Transverse colon (tissue), 4 donors: ENCODE results near the gene ARHGEF16. TPM values are rescaled to one million over a fixed set of nuclear protein-coding genes. Genes with fewer than 3 reads are reported as not detected.

ENCODE experiments used
- DNase-seq: peaks from one replicate; pipeline ENCODE4 v3.0.0-alpha.2; 2019
- H3K27ac ChIP-seq, 4 donors: fragments of 200-600 bp; sonication (generic); 2 replicates each; pipeline ENCODE4 v1.5.1; 2016 to 2018; ENCODE audit warnings: inconsistent platforms in 4 of 4
- H3K27me3 ChIP-seq: fragments of 200-600 bp; sonication (generic); 2 replicates; pipeline ENCODE4 v1.5.1; 2017; ENCODE audit warnings: inconsistent platforms
- H3K36me3 ChIP-seq, 4 donors: fragments of 200-600 bp; sonication (generic); 2 replicates each; pipeline ENCODE4 v1.5.1; 2017 to 2019; ENCODE audit warnings: inconsistent platforms in 4 of 4
- H3K4me1 ChIP-seq, 4 donors: fragments of 200-600 bp; sonication (generic); 2 replicates each; pipeline ENCODE4 v1.5.1; 2017 to 2020; ENCODE audit warnings: inconsistent platforms in 4 of 4
- H3K4me3 ChIP-seq, 4 donors: fragments of 200-600 bp; sonication (generic); 1 replicate in 1 of 4; 2 replicates in 3 of 4; pipeline versions ENCODE4 v1.5.1 to v1.6.1; 2017 to 2019; ENCODE audit warnings: inconsistent platforms in 4 of 4
- H3K9me3 ChIP-seq, 2 donors: fragments of 200-600 bp; sonication (generic); 2 replicates each; pipeline ENCODE4 v1.5.1; 2017 to 2019; ENCODE audit warnings: inconsistent platforms in 2 of 2
- CTCF ChIP-seq, 5 experiments: fragments of 200-600 bp in 3 of 5; fragments of 450-650 bp in 2 of 5; sonication (generic) in 3 of 5; IDR thresholded peaks; 1 replicate in 2 of 5; 2 replicates in 3 of 5; pipeline ENCODE4 v1.5.1; 2016 to 2017; ENCODE audit warnings: antibody characterized with exemption in 5 of 5, inconsistent platforms in 3 of 5, mild to moderate bottlenecking in 2 of 5, moderate library complexity in 1 of 5
- EP300 ChIP-seq: sonication (generic); formaldehyde crosslinking; IDR thresholded peaks from one replicate; pipeline ENCODE4 v1.6.1; 2017; ENCODE audit warnings: antibody characterized with exemption, low read depth
- POLR2A ChIP-seq: fragments of 450-650 bp; IDR thresholded peaks from one replicate; pipeline ENCODE4 v1.6.1; 2016; ENCODE audit warnings: antibody characterized with exemption, mild to moderate bottlenecking, moderate library complexity
- POLR2AphosphoS5 ChIP-seq, 3 donors: sonication (generic); formaldehyde crosslinking; IDR thresholded peaks; one replicate each; pipeline ENCODE4 v1.6.1; 2016; ENCODE audit warnings: antibody characterized with exemption in 3 of 3
- WGBS, 2 donors: methylation state at CpG; one replicate each; pipeline ENCODE4 v1.1.5; 2018; ENCODE audit warnings: low coverage in 1 of 2; 5-methylcytosine and 5-hydroxymethylcytosine counted together
- in situ Hi-C, 4 donors: fragments of 200-750 bp; cut with MboI; loops; one replicate each; pipeline versions ENCODE4 v1.15.0 to v1.15.1; 2017; ENCODE audit warnings: low sequenced_read_pairs in 3 of 4, low pct_ligation_motif_present in 1 of 4, low pct_unique_long_range_greater_than_20kb in 1 of 4
- intact Hi-C: fragments of 100-400 bp; cut with DNase I; formaldehyde crosslinking; loops from one replicate; pipeline ENCODE4 v1.15.1; 2023; ENCODE audit warnings: low total_unique reads
- total RNA-seq, 4 donors: library from RNA; depleted of rRNA; stranded (reverse); fragments of >200 nt; gene quantifications; one replicate each; pipeline ENCODE4 v1.1.0, GENCODE V29; 2016

Gene ARHGEF16
- total RNA-seq, 4 donors from 2014 or later, result 104 to 240 (median 145) TPM

GRCh38 chr1:3443807-3444206 lies 10.7 kb upstream of the ARHGEF16 start:
- no peaks in the 10 kb centered on the region for H3K36me3 ChIP-seq
- no peak overlapping the region for H3K4me3 ChIP-seq
- in situ Hi-C loops (loop anchor here in 2 of 4 donors (25.0 kb wide), 2 partner anchors 432 to 607 kb away; partner anchors contain the start of gene ACTRT2 (in 2 of the 2)), intact Hi-C loops (no loop called here)
- H3K9me3 ChIP-seq, result peaks cover 0 to 3% of the 10 kb centered on the region in 2 donors
- DNase-seq, result no peak
- peaks cover 24% of the 10 kb centered on the region for H3K27me3 ChIP-seq
- TF ChIP-seq CTCF (IDR thresholded peaks at IDR 0.05) (no peak), POLR2AphosphoS5 (IDR thresholded peaks at IDR 0.05) (no peak), POLR2A (no peak), EP300 (no peak)
- no peak overlapping the region for H3K27ac ChIP-seq
- 67% methylated on average over 7 of the region's 7 CpGs; no CpG with 5 or more reads in 1 of the 2 donors for WGBS, 2 donors
- no peaks in the 10 kb centered on the region for H3K4me1 ChIP-seq

- H3K4me3 ChIP-seq, result no peak overlapping the region
- H3K27ac ChIP-seq, result no peak overlapping the region
- no peaks in the 10 kb centered on the region for H3K36me3 ChIP-seq
- WGBS, 2 donors, result 82 to 87% methylated on average over 7 to 18 of the region's 18 CpGs
- no peak for DNase-seq
- intact Hi-C loops, result no loop called here
- in situ Hi-C loops, result loop anchor here in 2 of 4 donors (25.0 kb wide), 2 partner anchors 432 to 607 kb away; partner anchors contain the start of gene ACTRT2 (in 2 of the 2)
- no peaks in the 10 kb centered on the region for H3K4me1 ChIP-seq
- TF ChIP-seq EP300 (no peak), CTCF (IDR thresholded peaks at IDR 0.05) (no peak), POLR2AphosphoS5 (IDR thresholded peaks at IDR 0.05) (no peak), POLR2A (no peak)
- H3K27me3 ChIP-seq, result peaks cover 24% of the 10 kb centered on the region
- peaks cover 0 to 3% of the 10 kb centered on the region in 2 donors for H3K9me3 ChIP-seq
Measured at GRCh38 chr1:3444298-3444697, 10.2 kb upstream of the ARHGEF16 start.

GRCh38 chr1:3444736-3445135 lies 9.7 kb upstream of the ARHGEF16 start:
- Histone ChIP-seq H3K27me3 (peaks cover 24% of the 10 kb centered on the region), H3K36me3 (no peaks in the 10 kb centered on the region), H3K4me1 (no peaks in the 10 kb centered on the region), H3K27ac (no peak overlapping the region), H3K4me3 (no peak overlapping the region), H3K9me3 (peaks cover 0 to 3% of the 10 kb centered on the region in 2 donors)
- no peak for TF ChIP-seq POLR2AphosphoS5 (IDR thresholded peaks at IDR 0.05)
- no peak for TF ChIP-seq POLR2A
- no peak for TF ChIP-seq EP300
- TF ChIP-seq CTCF (IDR thresholded peaks at IDR 0.05), result no peak
- in situ Hi-C loops, result loop anchor here in 2 of 4 donors (25.0 kb wide), 2 partner anchors 432 to 607 kb away; partner anchors contain the start of gene ACTRT2 (in 2 of the 2)
- DNase-seq, result no peak
- 73% methylated on average over 10 of the region's 10 CpGs; no CpG with 5 or more reads in 1 of the 2 donors for WGBS, 2 donors
- intact Hi-C loops, result no loop called here

- no peak for TF ChIP-seq EP300
- no peak for TF ChIP-seq POLR2AphosphoS5 (IDR thresholded peaks at IDR 0.05)
- no peak for TF ChIP-seq CTCF (IDR thresholded peaks at IDR 0.05)
- TF ChIP-seq POLR2A, result no peak
- DNase-seq, result no peak
- 58 to 65% methylated on average over 9 of the region's 9 CpGs for WGBS, 2 donors
- in situ Hi-C loops, result loop anchor here in 1 of 4 donors (5.0 kb wide), 1 partner anchor 37 kb away; no protein-coding TSS in a partner anchor
- H3K27ac ChIP-seq, result no peak overlapping the region
- H3K36me3 ChIP-seq, result no peaks in the 10 kb centered on the region
- peaks cover 10 to 22% (median 18%) of the 10 kb centered on the region in 4 donors for H3K4me1 ChIP-seq
- peaks cover 0 to 3% of the 10 kb centered on the region in 2 donors for H3K9me3 ChIP-seq
- intact Hi-C loops, result no loop called here
- H3K27me3 ChIP-seq, result peaks cover 38% of the 10 kb centered on the region
- no peak overlapping the region for H3K4me3 ChIP-seq
Measured at GRCh38 chr1:3450202-3450863, 4.1 kb upstream of the ARHGEF16 start.
